ENCODE measurements around the gene CNBD2.
"Not testable (repeated sequence)": the region's sequence is repeated elsewhere in the genome, so short reads cannot be mapped to it uniquely, and the experiment has no call there.

CNBD2 gene

DNA sequence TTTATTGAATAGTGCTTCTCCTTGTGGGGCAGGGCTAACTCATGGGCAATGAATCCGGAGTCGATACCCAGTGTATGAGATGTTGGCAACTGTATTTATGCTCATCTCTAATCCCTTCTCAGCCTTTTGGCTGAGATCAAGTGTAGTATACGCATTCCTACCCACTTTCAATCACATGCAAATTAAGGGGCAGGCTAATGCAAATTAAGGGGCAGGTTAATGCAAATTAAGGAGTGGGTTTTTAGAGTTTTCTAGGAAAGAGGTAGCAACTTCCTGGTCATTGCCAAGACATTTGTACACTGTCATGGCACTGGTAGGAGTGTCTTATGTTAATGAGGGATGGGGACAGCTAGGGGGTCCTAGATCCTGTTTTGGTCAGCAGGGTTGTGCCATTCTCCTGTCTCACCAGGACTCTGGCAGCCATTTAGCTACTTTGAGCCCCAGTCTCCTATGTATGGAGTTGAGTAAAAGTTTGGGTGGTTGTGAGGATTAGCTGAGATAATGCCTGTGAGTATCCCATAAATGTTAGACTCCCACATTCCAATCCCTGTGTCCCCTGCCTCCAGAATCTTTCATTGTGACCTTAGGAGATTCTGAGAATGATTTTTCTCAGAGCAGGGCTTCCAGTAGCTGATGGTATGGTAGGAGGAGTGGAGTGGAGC is at the start of gene CNBD2:
TSS of gene CNBD2 (plus strand) at position 612 of the 662 bp plus-strand sequence. CDS start 173 bp downstream, outside the sequence.
- no peak for DNase-seq

DNA sequence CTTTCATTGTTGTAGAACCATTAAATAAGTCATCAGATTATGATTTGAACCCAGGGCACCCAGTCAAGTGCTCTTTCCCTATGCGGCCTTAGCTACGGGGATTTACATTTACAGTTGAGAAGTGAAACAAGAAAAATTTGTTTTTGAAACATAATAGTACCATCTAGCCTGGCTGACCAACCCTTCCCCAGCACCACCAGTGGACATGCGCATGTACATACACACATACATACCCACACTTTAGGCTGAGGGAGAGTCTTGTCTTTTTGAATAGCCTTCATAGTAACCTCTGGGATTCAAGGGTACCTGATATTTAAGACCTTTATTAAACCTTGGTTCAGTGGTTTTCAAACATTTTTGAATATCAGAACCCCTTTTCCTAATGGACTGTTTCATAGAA is 47.9 kb upstream of the CNBD2 start:
- DNase-seq = no peak

DNA sequence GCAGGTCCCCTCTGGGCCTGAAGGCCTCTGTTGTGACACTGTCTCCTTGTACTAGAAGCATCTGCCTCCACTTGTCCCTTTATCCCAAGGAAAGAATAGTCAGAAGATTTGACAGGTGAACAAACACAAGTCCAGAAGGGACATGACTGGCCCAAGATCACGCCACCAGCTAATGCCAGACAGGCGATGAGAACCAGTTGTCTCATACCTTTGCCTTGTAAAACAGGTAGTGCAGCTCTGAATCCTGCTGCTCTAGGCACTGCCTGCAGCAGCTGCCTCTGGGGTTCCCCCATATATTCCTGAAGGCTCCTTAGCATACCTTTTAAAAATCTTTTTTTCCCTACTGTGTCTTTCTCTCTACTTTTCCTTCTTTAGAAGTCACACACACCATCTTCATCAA is 39.1 kb upstream of the CNBD2 start:
- DNase-seq = no peak

DNA sequence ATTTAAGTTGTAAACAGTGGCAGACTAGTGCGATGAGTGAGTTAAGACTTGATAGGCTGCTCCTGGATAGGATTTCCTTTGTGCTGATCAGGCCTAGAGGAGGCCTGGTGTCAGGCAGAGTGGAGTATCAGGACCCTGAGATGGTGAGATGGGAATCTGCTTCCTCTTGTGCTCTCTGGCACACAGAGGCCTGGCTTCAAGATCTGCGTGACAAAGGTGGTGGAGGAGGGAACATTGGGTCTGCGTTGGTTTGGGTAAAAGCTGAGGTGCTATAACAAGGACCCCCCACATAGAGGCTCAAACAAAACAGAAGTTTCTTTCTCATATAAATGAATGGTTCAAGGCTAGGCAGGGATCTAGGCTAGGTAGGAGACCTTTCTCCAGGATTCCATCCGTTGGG is 34.3 kb upstream of the CNBD2 start:
- DNase-seq = no peak

DNA sequence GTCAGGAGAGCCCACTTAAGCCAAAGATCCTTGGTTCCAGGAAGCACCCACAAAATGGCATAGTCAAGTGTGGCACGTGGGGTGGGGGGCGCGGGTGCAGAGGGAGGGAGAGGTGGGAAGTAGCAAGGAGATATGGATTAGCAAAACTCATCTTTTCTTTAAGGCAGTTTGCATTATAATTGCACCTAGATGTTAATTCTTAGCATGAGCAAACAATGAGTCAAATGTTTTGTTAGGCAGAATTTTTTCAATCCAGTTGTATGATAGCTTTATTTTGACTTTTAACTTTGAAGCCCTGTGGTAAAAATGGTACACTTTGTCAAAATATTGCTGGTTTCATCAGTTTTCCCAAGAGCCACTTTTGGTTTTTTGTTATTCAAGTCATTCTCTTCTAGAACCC is 29.1 kb upstream of the CNBD2 start:
- no peak for DNase-seq

DNA sequence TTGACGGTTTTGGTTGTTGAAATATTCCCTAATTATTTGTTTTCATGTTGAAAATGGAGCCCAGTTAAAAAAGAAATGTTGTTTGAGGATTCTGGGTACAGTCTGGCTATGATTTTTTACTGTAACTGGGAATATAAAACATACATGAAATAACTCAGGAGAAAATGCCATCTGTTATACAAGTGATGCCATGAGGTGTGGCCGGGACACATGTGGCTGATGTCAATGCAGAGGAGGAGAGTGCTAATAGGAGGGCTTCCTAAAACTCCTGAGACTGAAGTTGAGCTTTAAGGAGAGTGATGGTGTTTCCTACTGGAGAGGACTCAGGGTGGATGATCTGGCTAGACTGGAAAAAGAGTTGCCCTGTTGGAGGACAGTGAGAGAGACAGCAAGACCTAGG is 26.8 kb upstream of the CNBD2 start:
- DNase-seq = no peak

DNA sequence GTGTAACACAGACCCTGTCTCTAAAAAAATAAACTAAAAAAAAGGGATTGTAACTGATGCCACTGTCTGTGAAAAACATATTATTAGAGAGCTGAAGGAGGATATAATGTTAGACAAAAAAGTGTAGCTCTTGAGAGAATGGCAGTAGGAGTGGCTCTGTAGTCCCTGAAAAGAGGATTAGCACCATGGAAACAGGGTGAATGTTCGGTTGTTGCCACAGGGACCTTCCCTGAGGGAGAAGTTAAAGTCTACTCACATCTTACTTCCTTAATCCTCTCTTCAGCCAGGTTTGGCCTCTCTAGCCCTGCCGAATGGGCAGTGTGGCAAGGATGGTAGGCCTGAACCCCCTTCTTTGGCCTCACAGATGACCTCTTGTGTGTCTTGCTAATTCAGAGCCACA is 26.1 kb upstream of the CNBD2 start:
- DNase-seq = no peak

DNA sequence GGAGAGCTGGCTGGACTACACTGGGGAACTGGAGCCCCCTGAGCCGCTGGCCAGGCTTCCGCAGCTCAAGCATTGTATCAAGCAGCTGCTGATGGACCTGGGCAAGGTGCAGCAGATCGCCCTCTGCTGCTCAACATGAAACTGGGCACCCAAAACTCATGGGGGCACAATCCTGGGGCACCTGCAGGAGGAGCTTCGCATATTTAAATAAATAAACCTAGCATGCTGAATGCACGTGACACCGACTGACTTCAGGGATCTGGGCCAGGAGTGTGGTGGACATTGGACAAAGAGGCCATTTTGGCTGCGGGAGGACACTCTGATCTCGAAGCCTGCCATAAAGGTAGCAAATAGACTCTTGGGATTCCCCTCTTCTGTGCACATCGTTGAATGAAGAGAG is 20.9 kb upstream of the CNBD2 start:
- no peak for DNase-seq

DNA sequence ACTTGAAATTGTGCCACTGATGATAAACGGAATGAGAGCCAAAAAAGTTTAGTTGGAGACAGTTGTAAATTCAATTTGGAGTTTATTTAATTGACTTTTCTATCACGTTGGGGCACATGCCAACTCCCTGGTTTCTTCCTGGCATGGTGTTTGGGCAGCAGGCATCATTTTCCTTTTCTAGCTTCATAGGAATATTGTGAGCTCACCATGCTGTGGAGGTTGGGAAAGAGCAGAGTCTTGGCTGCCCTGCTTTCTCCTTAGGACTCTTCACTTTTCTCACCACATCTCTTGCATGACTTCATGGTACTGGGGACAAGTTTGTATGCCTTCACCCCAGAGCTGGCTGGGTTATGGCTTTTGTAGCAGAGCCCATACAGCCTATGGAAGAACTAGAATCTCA is 20.5 kb upstream of the CNBD2 start:
- DNase-seq = no peak

DNA sequence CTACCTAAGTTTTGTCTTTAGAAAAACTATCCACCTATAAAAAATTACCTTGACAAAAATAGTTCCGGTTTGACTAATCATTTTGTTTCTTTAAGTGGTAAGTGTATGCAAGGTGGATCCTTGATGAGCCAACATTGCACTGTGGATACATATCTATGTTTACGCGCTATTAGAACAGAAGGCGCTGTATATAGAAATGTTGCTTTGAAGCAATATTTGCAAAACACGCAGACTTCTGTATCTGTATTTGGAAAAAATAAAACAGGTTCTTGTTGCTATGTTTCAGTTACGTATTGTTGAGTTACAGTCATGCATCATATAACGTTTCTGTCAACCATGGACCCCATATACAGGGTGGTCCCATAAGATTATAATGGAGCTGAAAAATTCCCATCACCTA is 18.3 kb upstream of the CNBD2 start:
- no peak for DNase-seq

DNA sequence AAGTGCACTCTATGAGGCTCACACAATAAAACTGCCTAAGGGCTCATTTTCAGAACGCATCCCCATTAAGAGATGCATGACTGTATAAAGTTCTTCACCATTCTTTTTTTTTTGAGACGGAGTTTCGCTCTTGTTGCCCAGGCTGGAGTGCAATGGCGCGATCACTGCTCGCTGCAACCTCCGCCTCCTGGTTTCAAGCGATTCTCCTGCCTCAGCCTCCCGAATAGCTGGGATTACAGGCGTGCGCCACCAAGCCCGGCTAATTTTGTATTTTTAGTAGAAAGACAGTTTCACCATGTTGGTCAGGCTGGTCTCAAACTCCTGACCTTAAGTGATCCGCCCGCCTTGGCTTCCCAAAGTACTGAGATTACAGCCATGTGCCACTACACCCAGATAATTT is 16.3 kb upstream of the CNBD2 start:
- not testable (repeated sequence) for DNase-seq

DNA sequence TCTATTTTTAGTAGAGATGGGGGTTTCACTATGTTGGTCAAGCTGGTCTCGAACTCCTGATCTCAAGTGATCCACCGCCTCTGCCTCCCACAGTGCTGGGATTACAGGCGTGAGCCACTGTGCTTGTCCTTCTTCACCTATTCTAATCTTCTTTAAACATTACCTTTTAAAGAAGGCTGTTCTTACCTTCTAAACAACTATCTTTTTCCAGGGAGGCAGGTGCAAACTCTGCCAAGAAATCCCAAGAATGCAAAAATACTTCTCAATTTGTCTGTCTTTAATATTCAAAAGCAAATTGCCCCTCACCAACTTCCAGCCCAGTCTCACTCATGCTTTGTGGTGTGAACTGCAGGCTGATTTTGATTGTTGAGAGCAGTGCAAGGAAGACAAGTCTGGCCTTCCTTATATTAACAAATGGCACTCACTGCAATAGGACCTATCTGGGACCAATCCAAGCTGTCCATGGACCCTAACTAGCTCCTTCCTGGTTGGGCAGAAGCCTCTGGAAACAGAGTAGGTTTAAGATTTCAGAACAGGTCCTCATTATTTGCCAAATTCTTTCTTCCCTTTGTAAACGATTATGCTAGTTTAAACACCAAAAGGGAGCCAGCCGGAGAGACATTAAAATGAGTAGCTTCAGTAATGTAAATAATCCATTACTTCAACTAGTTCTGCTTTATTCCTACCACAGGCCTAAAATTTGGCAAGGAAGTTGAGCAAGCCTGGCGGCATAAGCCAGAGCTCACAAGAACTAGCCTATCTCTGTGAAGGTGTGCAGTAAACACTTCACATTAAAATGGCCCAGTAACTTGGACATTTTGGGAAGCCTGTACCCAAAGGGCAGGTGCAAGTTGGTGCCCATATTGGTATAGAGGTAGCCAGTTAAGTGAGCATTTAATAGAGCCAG is 15.7 kb upstream of the CNBD2 start:
- DNase-seq = no peak

DNA sequence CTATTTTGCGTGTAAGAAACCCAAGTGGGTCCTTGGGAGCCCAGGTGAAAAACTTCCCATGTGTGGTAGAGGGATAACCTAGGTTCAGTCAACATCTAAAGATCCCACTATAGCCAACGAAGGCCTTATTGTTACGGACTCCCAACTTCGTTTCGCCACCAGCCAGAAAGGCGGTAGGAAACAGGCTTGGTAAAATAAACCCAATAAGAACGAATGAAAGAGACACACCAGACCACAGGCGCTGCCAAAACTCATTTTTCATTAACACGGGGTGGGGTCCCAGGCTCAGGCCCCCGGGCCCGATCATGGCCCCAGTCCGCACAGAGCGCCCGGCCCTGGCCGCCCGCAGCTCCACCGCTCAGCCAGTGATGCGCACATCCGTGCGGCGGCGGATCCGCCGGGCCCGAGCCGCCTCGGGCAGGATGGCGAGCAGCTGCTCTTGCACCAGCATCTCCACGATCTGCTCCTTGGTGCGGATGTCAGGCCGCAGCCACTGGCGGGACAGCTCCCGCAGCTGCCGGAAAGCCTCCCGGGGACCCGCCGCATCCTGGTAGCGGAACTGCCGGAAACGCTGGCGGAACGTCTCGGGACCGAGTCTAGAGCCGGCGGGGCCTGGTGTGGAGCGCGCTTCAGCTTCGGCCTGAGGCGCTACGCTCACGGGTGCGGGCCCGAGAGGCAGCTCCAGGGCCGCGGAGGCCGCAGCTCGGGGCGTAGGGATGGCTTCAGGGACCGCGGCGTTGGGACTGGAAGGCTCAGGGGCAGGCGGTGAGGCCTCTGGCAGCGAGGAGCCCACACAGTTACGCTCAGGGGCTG is 14.8 kb upstream of the CNBD2 start:
- DNase-seq = peak; percentile 66

DNA sequence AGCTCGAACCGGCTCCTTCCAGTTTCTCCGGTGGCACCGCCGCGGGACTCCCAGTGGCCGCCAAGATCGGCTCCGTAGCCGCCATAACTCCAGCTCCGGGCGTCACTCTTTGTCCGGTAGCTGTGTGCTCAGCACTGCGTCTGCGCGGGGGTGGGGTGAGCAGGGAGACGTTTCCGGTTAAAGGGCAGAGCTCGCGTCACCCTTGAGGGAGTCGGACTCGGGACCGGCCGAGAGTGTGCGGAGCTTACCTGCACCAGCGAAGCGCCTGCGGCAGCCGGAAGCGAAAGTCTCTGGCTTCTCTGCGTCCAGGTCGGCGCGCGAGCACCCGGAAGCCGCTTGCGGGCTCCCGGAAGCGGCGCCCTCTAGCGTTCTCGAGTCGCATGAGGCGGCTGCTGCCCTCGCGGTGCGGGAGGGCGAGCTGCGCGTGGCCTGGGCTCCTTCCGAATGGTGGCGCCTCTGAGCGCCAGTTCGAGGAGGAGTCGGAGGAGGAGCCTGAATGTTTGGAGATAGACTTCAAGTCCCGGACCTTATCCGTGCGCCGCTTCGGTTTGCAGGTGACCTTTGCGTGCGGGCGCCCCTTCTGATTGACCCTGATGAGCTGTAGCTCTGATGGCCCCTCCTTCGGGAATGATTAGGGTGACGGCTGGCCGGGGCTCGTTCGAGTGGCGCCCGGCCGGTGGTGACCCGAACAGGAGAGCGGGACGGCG is 14.0 kb upstream of the CNBD2 start, which contains the start of gene SCAND1:
TSS of gene SCAND1 (minus strand) at position 303 of the 707 bp plus-strand sequence. CDS start at position 85, 218 bp downstream.
- peak; percentile 97 for DNase-seq

DNA sequence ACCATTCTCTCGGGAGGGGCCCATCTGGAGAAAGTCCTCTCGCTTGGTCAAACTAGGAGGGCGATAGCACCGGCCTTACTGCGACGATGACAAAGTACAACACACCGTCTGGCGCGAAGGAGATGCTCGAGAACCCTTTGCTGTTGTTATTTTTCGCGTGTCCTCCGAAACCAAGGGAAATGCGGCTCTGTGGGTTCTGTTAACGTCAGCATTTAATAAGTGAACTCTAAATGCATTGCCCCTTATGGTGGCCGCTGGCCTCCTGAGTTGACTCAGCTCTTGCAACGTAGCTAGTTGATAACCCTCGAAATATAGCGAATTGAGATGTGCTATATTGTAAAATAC is 13.5 kb upstream of the CNBD2 start:
- DNase-seq = no peak

DNA sequence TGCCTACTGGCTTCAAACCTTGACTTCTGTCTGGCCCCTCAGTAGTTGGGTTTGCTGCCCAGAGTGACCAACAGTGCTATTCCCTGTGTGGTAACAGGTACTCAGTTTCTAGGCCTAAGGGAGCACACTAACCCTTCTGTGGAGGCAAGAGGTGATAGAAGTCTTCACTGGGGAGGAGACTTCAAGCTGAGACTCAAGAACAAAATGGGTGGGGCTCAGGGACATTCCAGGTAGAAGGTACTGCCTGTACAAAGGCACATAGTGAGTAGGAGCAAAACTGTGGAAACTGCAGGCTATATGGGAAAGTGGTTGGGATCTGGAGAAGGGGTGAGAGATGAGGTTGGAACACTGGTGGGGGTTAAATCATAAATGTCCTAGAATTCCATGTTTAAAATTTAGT is 11.8 kb upstream of the CNBD2 start:
- DNase-seq = no peak

DNA sequence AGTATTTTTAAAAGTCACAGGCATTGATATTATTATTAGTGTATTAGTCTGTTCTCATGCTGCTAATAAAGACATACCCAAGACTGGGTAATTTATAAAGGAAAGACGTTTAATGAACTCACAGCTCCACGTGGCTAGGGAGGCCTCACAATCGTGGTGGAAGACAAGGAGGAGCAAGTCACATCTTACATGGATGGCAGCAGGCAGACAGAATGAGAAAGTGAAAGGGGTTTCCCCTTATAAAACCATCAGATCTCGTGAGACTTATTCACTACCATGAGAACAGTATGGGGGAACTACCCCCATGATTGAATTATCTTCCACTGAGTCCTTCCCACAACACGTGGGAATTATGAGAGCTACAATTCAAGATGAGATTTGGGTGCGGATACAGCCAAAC is 9.1 kb upstream of the CNBD2 start:
- DNase-seq = not testable (repeated sequence)

DNA sequence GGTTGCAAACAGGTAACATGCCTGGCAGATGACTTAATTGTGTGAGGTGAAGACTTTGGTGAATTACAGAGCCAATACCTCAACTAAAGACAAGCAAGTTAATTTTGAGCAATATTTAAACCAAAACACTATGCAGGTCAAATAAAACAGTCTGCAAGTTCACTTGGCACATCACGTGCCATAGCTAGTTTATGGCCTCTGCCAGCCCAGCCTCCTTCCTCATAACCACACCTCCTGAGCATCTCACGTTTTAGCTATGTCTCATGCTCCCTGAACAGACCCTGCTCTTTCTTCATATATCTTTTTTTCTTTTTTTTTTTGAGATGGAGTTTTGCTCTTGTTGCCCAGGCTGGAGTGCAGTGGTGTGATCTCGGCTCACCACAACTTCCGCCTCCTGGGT is 4.5 kb upstream of the CNBD2 start:
- no peak for DNase-seq

DNA sequence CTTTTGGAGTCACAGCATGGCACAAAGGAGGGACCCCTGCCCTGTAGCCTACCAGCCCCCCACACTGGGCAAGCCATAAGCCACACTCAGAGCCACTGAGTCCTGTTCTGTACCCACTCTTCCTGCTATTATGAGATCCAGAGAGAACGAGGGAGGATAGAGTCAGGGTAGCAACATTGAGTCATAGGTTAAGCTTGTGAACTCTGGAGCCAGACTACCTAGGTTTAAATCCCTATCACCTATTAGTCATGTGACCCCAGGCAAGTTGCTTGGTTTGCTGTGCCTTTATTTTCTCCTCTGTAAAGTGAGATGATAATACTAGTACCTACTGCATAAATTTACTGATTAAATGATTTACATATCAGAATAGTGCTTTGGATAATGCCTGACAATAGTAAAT is 540 bp downstream of the CNBD2 start:
- no peak for DNase-seq

DNA sequence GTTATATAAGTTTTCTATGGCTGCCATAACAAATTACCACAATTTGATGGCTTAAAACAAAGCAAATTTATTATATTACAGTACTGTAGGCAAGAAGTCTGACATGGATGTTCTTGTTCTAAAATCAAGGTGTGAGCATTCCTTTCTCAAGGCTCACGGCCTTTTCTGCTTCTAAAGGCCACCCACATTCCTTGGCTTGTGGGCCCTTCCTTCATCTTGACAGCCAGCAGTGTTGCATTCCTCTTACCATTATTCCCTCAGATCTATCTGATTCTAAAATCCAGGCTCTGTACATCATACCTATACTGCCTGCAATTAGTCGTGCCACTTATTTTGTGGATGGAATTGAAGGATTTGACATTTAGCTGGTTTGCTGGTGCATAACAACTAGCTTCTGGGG is 3.6 kb downstream of the CNBD2 start:
- DNase-seq = no peak

DNA sequence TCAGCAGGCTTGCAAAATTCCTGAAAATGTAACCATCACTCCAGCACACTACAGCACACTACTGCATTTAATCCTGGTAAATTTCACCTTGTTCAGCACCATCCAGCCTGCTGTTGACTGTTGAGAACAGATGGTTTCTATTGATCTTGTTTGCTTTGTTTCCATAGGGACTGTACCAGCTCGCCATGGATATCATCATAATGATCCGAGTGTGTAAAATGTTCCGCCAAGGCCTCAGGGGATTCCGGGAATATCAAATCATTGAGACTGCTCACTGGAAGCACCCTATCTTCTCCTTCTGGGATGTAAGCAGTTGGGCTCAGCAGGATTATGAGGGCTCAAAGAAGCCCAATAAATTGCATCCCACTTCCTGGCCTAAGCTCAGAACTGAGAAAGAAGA is 4.1 kb downstream of the CNBD2 start:
- no peak for DNase-seq

DNA sequence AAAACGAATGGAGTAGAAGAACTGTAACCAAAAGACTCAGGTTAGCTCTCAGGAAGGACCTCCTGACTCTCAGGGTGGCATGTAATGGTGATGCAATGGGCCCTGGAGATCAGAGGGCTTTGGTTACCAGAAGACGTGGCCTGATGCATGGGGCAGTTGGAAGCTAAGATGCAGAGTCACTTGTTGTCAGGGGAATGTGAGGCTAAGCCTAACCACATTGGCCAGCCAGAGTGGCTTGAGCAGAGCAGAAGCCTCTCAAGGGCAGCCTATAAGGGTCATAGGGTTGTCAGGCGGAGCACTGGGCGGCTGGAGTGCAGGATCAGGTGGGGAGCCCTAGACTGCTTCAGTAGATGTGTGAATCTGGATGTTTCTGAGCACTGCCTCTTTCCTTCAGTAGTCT is 5.9 kb downstream of the CNBD2 start:
- DNase-seq = no peak
